HTERT RPE-1 (cell line): ENCODE data around the gene DEPDC5.

Experiments
- in situ Hi-C: fragments of 300-500 bp; cut with MboI; formaldehyde crosslinking; loops from 4 replicates; pipeline ENCODE4 v1.14.3; 2020; ENCODE audit warnings: low sequenced_read_pairs

The DEPDC5 gene

GRCh38 chr22:31891366-31892079 is 137.7 kb downstream of the DEPDC5 start:
- in situ Hi-C loops: no loop called here

- in situ Hi-C loops: no loop called here
Observed at GRCh38 chr22:31892080-31892433, 138.2 kb downstream of the DEPDC5 start.

DNA sequence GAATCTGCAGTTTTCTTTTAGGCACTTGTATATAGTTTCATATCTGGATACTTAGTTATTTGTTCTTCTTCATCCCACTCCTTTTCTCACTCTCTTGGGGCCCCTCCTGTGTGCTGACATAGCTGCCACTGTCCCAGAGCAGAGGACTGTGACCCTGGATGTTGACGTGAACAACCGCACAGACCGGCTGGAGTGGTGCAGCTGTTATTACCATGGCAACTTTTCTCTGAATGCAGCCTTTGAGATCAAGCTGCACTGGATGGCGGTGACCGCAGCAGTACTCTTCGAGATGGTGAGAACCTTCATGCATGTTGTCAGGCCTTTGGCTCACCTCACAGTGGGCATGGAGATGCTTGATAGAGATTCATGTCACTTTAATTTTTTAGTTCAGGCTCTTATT is 139.6 kb downstream of the DEPDC5 start:
- in situ Hi-C loops: no loop called here

- in situ Hi-C loops: no loop called here
Observed at GRCh38 chr22:31895411-31896123, 141.7 kb downstream of the DEPDC5 start.

DNA sequence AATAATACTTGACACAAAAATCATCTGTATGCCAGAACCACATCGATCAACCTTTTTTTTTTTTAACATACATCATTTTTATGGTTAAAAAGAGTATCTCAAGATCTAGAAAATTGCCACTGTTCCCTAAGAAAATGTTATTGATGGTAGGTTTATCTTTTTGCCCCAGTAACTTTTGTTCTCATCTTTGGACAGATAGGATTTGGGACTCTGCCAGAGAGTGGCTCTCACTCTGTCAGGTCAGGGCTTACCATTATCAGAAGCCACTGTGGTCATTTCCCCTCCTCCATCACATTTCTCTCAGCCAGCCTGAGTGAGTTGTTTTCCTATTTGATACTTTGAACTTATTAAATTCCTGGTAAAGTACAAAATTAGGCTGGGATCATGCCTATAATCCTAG is 142.7 kb downstream of the DEPDC5 start:
- in situ Hi-C loops: no loop called here

DNA sequence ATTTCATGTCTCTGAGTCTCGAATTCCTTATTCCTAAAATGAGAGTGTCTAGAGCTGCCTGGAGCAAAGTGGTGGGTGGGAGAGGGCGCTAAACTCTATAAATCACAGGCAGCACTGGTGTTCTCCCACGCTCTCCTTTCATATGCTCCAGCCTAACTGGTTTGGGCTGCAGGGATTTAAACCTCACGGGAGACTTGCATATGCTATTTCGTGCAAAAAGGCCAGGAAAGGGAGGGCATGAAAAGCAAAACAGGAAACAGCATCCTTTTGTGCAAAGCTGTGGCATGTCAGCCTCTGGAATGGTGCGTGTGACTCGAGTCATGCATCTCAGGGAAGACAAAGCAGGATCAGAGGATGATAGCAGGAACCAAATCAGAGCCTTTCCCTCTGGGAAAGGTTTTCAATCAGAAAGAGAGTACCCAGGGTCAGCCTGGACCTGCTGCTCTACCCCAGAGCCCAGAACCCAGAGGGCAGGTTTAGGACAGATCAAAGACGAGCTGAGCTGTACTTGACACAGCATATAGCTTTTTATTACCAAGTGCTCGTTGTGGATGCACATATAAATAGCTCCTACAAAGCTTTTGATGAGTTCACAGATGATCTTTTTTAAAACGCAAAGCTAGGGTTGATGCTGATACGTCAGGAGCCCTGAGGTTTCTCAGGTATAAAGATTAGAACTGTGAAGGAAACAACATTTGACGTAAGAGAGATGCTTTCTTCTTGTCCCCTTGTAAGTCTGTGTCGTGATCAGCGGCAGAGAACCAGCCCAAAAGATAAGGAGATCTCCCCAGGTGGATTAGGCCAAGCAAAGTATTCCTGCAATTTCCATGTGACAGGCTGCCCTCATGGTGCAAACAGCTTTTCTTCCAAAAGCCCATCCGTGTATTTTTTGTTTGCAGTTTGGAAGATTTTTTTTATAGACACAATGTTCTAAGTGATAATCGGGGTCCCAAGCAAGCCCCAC is 144.3 kb downstream of the DEPDC5 start:
- in situ Hi-C loops: no loop called here

DNA sequence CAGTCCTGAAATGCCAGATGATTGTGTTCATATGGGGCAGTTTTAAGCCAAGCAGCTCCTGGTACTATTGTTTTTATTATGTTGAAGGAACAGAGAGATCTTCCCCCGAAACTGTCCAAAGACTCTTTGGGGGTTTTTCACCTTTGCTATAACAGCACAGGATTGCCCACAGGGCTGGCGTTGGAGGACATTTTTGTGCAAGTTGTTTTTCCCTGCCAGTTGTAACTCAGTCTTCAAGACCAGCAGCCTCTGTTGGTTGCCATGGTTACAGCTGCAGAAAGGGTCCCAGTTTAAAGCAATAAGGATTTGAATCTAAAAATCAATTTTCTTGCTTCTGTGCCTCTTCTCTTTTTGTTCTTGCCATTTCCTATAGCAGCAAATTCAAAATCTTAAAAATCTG is 145.1 kb downstream of the DEPDC5 start:
- in situ Hi-C loops: no loop called here

- in situ Hi-C loops: no loop called here
Observed at GRCh38 chr22:31899669-31900068, 145.8 kb downstream of the DEPDC5 start.

- in situ Hi-C loops: no loop called here
Observed at GRCh38 chr22:31901388-31902137, 147.7 kb downstream of the DEPDC5 start.

- in situ Hi-C loops: no loop called here
Observed at GRCh38 chr22:31904651-31905050, 150.8 kb downstream of the DEPDC5 start.

DNA sequence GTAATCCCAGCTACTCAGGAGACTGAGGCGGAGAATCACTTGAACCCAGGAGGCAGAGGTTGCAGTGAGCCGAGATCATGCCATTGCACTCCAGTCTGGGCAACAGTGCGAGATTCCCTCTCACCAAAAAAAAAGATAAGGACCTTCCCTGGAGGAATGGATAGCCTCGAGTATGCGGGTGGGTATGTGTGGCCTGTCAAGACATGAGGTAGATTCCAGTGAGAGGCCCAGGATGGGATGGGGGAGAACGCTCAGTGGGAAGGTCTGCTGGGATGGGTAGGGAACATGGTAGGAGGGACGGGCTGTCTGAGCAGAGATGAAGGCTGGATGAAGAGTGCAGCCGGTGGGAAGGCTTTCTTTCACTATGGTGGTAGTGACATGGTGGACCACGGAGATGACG is 151.5 kb downstream of the DEPDC5 start:
- in situ Hi-C loops: no loop called here

- in situ Hi-C loops: no loop called here
Observed at GRCh38 chr22:31906086-31906485, 152.3 kb downstream of the DEPDC5 start.

GRCh38 chr22:31906569-31906968 is 152.8 kb downstream of the DEPDC5 start:
- in situ Hi-C loops: no loop called here

DNA sequence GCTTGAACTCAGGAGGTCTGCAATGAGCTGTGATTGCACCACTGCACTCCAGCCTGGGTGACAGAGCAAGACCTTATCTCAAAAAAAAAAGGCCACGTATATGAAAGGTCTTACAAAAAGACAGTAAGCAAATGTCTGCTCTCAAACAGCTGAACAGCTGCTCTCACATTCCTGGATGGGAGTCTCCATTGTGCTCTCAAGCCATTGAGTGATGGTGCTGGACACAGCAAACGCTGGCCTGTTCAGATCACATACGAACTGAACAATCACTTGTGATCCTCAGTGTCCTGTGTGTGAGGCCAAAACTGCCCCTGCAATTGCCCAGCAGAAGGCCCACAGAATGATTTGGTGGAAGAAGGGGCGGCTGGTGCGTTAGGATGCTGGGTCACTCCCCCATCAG is 156.2 kb downstream of the DEPDC5 start:
- in situ Hi-C loops: no loop called here

DNA sequence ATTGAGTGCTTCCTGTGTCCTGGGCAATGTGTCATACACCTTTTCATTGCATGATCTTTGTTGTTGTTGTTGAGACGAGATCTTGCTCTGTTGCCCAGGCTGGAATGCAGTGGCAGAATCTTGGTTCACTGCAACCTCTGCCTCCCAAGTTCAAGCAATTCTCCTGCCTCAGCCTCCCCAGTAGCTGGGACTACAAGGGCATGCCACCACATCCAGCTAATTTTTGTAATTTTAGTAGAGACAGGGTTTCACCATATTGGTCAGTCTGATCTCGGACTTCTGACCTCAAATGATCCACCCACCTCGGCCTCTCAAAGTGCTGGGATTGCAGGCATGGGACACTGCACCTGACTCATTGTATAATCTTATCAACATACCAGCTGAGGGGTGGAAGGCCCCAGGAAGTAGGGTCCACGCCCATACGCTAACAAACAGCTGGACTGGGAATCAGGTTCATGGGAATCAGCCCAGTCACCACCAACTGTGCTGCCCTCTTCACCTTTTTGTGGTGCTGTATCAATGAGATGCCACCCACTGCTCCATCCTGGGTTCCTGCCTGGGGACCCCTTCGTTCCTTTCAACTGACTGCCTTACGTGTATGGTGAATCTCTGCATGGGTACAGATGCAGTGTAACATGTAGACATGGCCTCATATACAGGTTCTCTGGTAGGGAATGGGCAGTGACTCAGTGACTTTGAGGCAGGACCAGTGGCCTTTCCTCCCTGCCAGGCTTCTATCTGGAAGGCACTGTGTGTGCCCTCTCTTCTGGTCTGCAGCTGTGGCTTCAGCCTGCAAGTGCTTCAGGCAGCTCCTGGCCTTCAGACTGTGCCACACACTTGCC is 158.0 kb downstream of the DEPDC5 start:
- in situ Hi-C loops: no loop called here

DNA sequence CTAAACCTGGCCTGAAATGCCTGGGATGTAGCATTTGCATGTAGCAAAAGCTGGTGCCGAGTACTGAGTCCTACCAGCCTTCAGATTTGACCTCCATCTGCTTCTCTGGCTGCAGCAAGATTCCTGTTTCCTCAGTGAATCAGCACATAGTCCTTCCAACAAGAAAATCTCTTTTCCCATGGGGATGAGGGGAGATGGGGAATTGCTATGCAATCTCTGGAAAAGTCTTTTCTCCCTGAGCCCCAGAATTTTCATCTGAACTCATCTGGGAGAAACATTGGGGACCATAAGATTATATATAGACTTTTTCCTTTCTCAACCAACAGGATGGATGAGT is 158.6 kb downstream of the DEPDC5 start:
- in situ Hi-C loops: no loop called here

GRCh38 chr22:31915586-31915985 is 161.8 kb downstream of the DEPDC5 start:
- in situ Hi-C loops: no loop called here

DNA sequence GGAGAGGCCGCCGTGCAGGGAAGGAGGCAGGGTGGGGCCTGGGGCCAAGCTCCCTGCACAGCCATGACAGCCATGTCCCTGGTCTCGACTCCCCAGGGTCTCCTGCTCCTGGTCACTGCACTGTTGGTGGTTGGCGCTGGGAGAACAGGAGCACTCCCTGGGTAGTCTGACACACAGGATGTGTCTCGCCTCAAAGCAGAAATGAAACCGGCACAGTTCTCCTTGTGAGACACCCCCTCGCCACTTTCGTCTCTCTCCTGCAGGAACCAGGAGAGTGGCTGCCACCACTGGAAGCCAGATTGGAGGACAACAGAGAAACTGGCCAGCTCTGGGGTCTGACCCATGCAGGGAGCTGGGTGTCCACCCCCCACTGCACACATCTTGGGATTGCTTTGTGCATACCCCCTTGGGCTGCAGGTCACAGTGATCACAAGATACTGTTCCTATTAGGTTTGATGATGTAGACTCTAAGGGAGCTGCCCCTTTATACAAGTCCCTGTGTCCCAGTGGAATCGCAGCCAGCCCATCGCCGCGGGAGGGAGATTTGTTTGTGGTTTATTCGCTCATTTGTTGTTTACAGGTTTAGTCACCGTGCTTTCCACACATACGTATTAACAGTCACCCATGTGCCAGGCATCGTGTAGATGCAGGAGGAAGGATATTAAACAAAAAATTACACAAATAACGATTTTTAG is 163.6 kb downstream of the DEPDC5 start:
- in situ Hi-C loops: no loop called here

GRCh38 chr22:31919730-31920129 is 165.9 kb downstream of the DEPDC5 start:
- in situ Hi-C loops: no loop called here
